Epithelial cell of prostate (primary cell): ENCODE data around the gene WWOX.

Source experiments
- DNase-seq: peaks from one replicate; pipeline ENCODE4 v3.0.0-alpha.2; 2011; ENCODE audit warnings: low read depth, low spot score
- H3K27ac ChIP-seq: fragments of 450-650 bp; 2 replicates; pipeline ENCODE4 v1.5.1; 2017; ENCODE audit warnings: mild to moderate bottlenecking

The WWOX gene

DNA sequence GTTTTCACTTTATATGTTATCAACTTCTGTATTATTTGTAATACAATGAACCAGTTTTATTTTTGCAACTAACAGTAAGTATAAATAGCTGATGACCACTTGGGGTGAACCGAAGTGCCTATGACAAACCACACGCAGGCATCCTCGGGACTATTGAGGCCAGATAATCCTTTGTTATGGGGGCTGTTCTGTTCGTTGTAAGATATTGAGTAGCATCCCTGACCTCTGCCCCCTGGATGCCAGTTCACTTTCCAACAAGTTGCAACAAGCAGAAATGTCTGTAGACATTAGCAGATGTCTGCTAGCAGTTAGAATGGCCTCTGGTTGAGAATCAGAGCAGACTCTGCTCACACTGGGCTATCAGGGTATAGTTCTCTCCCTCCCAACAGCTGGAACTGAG is 277.0 kb downstream of the WWOX start:
- DNase-seq = no peak
- H3K27ac ChIP-seq = no peak overlapping the region

DNA sequence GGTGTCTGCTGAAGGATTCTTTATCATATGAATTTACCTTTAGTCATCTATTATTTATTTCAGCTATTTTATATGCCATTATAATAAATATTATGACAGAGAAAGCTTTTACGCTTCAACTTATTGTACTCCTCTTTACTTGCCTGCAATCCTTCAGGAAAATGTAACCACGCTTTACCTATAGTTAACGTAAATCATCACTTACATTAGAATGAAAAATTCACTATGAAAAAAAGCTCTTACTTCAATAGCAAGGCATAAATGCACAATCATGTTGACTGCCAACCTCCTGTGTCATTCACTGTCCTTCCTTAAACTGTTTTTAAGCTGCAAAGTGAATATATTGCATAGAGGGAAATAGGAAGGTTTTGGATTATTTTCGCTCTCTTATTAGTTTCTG is 277.9 kb downstream of the WWOX start:
- DNase-seq = no peak
- H3K27ac ChIP-seq = no peak overlapping the region

DNA sequence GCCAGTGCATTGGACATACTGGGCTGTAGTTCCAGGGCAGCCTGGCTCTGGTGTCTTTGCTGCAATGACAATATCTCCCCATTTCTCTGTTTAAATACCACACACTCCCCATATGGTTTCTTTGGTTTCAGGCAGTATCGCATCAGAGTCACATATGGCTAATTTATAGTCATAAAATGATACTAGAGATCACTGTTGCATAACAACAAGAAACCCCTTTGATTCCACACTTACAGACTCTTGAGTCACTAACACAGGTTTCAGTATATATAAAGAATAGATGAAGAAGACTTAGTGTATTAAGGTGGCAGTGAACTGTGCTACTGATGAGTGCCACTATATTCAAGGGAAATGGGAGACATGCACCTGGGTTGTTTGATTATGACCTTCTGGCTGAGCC is 281.6 kb downstream of the WWOX start:
- no peak for DNase-seq
- no peak overlapping the region for H3K27ac ChIP-seq

DNA sequence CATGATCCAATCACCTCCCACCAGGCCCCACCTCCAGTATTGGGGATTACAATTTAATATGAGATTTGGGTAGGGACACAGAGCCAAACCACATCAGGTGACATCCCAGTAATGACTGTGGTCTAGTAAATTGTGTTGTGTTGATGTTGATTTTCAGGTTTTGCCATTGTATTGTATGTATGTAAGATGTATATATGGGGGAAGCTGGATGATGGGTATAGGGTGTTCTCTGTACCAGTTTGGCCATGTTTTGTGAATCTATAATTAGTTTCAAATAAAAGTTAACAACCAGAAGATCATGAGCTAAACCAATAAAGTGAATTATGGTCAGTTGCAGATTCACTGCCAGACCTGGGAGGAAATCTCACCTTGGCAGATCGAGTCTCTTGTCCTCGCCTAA is 283.7 kb downstream of the WWOX start:
- no peak overlapping the region for H3K27ac ChIP-seq
- no peak for DNase-seq

DNA sequence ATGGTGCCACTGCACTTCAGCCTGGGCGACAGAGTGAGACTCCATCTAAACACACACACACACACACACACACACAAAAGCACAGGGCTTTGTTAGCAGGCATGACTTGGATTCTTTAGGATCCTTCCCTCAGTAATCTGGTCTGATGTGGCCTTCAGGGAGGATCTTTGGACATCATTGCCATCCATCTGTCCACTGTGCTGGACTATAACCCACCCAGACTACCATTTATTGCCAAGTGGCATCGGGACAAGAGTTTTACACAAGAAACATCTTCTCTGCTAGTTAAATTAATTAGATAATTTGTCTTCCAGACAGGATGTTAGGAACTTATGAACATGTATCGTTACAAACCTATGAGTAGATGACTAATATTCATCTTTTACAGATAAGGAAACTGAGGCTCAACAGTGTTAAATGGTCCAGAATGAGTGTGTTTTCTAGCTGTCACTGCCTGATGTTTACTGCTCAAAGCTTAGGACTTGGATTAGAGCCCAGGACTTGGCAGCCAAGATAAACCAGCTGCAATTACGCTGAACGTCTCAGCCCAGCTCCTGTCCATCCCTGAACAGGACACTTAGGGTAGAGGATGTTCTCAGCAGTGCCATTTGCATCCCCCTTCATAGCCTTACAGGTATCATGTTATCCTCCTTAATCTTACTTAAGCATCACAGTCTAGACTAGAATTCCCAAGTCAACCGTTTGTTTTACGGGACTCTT is 285.8 kb downstream of the WWOX start:
- DNase-seq = no peak
- no peak overlapping the region for H3K27ac ChIP-seq

DNA sequence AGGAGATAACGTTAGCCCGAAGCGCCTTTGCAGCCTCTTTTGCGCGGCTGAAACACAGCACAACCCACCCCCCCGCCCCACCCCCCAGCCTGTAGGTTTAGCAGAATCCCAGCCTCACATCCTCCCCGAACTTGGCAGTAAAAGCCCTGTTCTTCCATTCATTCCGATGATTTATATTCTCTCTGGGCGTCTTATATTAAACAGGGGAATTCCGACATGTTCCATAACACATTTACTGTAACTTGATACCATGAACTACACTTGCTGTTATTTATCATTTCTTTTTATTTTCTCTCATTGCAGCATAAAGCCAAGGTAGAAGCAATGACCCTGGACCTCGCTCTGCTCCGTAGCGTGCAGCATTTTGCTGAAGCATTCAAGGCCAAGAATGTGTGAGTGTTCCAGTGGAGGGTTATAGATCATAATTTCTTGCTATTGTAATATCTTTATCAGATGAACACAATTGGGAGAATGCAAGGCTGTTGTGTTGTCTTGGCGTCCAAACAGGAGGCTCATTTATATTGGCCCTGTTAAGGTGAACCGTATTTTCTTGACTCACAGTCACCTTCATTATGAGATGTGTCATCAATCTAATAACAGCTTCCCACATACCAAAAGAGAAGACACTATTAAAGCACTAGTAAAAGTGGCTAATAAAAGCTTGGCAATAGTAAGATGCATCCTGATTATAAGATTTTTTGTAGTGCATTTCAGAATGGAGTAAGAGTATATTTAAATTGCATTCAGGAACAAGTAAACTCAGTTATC is 287.3 kb downstream of the WWOX start:
- H3K27ac ChIP-seq = no peak overlapping the region
- DNase-seq = no peak

DNA sequence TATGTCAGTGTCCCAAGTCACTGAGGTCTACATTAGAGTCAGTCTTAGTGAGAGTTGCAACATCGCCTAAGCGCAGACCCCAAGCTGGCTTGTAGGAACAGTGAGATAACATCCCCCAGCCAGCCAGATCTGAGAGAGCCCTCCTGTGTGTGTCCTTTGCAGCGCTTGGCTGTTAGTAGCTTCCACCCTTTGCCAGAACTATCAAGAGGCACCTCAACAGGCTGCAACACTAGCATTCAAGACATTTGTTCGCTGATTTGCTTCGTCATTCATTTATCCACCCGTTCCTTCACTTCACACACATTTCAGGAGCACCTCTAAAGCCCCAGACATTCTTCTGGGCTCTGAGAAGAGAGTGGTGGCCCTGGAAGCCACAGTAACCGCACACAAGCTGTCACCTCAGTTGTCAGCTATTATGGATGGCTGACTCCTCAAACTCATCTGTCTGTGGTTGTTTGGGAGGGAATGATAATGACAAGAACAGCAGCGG is 289.6 kb downstream of the WWOX start:
- H3K27ac ChIP-seq = no peak overlapping the region

DNA sequence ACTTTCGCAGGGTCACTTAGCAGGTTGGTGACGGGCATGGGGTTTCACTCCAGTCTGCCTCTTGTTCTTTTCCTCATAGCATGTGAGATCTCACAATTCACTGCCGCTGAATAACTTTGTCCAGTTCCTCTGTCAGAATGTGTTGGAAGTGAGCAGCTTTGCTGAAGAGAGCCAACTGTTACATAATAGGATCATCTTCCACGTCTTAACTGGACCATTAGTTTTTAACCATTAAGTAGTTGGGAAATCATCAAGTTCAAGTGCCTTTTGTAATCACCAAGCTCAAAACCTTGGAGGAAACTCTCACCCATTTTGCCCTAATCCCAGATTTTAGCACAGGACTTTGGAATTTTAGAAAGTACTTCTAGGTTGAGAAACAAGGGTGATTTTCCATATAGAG is 290.6 kb downstream of the WWOX start:
- DNase-seq = no peak
- H3K27ac ChIP-seq = no peak overlapping the region

More for the DNA sequence above, 289.6 kb downstream of the WWOX start:
- no peak for DNase-seq

DNA sequence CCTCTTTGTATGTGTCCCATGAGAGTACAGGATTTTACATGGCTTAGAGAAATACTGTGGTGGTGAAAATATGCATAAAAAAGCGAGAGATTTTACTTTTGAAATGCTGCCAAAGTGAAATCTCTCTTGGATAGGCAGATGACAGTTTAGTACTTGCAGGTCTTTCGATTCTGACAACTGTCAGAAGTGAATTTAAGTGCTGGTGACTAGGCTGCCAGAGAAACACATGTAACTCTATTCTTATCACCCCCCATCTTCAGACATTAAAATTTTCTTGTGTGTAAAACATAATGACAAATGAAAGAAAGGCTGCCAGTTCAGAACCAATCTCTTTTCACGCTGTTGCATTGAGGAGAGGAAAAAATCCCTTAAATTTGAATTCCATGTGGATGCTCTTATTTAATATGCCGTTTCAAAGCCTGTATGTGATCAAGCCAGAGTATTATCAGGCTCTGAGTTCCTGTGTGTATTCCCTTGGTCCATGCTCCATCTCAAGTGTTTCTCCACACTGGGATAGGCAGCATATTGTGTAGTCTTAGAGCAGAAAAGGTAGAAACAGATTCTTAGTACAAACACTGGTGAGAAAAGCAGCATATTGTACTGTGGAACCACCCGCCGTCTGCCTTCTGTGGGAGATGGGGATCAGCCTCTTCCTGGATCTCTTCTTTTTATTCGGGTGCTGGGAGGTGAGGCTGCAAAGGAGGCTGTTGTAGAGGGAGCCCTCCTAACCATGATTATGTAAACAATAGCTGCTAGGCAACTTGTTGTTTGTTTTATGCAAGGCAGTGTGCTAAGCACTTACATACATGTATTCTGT is 291.3 kb downstream of the WWOX start:
- H3K27ac ChIP-seq = no peak overlapping the region
- DNase-seq = no peak

DNA sequence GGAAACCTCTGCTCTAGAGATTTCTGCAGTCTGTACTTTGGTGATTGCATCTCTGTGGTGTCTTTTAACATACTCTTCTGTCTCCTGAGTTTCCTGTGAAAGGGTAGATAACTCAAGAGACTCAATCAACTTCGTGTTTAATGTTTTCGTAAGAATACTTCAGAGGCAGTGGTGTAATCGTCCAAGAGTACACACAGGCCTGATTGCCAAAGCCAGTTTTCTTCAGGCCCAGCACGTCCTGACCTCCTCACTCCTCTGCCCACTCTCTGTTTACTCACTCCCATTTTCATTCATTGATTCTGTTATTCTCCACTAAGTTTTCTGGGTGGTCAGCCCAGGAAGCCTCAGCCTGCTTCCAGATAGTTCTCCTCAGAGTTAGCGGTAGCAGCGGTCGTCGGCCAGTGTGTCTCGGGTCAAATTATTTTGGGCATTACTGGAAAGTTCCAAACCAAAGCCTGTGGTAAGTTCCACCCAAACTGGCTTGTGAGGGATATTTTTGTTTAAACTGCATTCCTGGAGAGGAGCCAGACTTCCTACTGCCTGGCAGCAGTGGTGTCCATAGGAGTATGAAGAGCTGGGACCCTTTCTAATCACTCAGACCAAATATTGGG is 293.2 kb downstream of the WWOX start:
- no peak overlapping the region for H3K27ac ChIP-seq
- DNase-seq = no peak

DNA sequence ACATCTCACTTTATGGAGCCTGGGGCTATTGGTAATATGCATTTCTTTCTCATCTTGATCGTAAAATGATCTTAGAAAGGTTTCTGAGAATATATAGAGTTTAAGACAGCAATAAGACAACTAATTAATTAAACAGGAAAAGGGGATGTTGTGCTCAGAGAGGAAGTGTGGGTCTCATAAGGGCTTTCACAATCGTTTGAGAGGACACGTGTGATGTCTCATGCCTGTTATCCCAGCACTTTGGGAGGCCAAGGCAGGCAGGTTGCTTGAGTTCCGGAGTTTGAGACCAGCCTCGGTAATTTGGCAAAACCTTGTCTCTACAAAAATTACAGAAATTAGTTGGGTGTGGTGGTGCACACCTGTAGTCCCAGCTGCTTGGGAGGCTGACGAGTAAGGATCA is 295.6 kb downstream of the WWOX start:
- DNase-seq = no peak
- no peak overlapping the region for H3K27ac ChIP-seq

DNA sequence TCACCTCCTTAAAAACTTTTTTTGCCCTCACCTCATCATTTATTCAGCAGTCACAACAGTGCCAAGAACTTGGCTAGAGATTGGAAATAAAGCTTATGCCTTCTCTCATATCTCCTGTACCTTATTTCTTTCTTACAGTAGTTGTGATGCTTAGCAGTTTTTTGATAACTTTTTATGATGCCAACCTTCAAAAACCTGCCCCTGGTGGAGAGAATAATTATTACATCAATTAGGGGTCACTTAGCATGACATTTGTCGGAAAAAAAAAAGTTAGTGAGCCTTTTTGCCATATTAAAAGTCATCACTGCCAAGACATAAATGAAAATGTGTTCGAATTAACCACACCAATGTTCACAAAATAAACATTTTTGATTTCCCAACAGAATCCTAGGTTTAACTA is 296.6 kb downstream of the WWOX start:
- no peak for DNase-seq
- H3K27ac ChIP-seq = no peak overlapping the region

DNA sequence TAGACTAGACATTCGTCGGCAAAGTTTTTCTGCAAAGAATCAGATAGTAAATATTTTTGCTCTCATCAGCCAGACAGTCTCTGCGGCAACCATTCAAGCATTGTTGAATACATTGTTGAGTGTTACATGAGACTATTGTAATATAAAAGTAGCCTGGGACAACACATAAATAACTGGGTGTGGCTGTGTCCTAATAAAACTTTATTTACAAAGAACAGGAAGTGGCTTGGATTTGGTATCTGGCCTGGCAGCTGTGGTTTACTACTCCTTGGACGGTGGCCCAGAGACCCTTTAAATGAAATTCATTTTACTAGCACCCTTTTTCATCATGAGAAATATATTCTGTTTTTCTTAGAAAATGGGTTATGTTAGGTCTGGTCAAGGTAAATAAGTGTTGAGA is 297.2 kb downstream of the WWOX start:
- no peak overlapping the region for H3K27ac ChIP-seq

DNA sequence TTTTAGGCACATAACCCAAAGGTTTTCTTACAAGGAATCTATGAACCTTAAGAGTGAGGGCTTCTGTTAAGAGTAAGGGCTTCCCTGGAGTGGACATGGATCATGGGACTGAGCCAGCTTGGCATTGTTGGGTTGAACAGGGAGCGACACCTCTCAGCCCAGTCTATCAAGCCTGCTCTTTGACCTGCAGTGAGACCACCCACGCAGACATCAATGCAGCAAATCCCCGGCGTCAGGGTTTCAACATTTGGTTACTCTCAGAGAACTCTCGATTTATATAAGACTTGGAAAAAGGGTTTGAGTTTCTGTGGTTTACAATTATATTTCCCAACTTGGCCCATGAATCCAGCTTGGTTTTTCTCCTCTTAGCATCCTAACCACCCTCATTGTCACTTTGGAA is 299.9 kb downstream of the WWOX start:
- DNase-seq = no peak
- H3K27ac ChIP-seq = no peak overlapping the region

More for the DNA sequence above, 297.2 kb downstream of the WWOX start:
- DNase-seq = no peak

DNA sequence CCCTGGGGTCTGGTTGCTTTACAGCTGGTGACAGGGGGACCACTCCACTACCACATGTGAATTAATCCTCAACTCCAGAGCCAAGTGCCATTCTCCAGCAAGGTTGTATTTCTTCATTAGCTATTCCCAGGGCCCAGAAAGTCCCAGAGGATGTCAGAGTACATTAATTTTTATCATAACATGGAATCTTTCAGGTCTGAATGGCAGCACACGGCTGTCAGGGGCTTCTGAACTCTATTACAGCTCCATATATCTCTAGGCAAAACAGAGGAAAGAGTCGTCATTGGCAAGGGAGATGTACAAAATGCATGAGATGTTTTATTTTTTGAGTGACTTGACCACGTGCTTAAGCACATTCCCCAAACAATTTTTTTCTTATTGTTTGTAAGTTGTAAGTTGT is 303.4 kb downstream of the WWOX start:
- no peak for DNase-seq

DNA sequence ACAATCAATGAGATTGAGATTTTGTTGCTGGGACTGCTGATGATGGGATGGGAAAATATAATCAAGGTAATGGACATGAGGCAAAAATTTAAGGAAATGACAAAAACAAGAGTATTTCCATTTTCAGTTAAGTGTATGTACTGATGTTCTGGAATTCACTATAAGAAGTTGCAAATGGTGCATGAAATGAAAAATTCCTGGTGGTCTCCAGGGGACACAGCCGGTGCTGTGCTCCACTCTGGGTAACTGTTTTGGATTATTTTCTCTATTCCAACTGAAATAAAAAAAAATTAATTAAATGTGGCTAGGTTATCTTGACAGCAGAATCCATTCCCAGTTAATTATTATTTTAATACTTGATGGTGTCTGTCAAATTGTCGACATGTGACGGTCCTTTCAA is 305.6 kb downstream of the WWOX start:
- DNase-seq = no peak
- no peak overlapping the region for H3K27ac ChIP-seq

More for the DNA sequence above, 303.4 kb downstream of the WWOX start:
- H3K27ac ChIP-seq = no peak overlapping the region

DNA sequence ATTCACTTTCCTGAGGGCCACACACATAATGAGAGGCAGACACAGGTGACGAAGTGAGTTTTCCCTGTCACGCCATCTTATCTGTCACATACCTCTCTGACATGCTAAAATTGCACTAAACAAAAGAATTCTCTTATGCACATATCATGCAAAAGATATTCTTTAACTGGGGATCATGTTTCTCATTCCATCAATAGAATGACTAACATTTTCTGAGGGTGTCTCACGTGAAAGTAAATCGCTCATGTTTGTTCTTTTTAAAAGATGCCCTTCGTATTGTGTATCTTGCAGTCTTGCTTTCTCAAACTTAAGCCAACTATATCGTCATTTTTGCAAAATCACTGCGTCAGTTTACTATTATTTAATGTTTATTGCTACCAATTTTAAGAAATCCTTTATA is 306.4 kb downstream of the WWOX start:
- DNase-seq = no peak
- no peak overlapping the region for H3K27ac ChIP-seq

DNA sequence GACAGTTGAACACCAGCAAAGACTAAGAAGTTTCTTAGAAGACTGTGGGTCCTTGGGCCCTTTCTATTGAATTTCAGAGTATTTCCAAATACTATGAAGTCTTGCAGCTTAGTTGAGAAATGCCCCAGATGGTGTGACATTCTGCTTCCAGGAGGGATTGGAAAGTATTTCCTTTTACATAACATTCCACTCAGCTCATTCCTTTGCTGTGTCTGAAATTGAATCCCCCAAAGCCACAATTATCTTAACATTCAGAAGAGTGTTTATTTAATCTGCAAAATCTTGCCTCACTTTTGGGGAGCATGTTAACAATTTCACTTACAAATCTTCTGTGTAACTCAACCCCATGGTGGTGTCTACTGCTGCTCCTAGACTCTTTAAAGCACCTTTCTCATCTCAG is 307.7 kb downstream of the WWOX start:
- no peak overlapping the region for H3K27ac ChIP-seq
- no peak for DNase-seq

DNA sequence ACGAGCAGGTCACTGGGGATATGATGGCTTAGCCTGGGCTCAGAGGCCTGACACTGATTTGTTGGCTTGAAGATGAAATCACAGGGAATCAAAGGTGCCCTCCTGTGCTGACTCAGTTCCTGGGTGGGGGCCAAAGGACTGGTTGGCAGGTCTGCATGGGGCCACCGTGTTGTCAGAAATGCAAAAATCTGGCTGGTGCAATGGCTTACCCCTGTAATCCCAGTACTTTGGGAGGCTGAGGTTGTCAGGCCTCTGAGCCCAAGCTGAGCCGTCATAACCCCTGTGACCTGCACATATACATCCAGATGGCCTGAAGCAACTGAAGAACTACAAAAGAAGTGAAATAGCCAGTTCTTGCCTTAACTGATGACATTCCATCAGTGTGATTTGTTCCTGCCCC is 314.2 kb downstream of the WWOX start:
- no peak for DNase-seq

DNA sequence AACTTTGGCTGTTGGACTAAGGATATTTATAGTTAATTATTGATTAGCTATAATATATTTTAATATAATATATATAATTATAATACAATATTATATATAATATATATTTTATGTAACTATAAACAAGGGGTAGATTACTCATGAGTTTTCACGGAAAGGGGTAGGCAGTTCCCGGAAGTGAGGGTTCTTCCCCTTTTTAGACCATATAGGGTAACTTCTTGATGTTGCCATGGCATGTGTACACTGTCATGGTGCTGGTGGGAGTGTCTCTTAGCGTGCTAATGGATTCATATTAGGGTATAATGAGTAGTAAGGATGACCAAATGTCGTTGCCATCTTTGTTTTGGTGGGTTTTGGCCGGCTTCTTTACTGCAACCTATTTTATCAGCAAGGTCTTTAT is 315.6 kb downstream of the WWOX start:
- DNase-seq = no peak
- H3K27ac ChIP-seq = no peak overlapping the region

More for the DNA sequence above, 314.2 kb downstream of the WWOX start:
- no peak overlapping the region for H3K27ac ChIP-seq
